ENCODE measurements around the gene MDN1.
"Not testable (repeated sequence)": the region's sequence is repeated elsewhere in the genome, so short reads cannot be mapped to it uniquely, and the experiment has no call there.

MDN1 gene

DNA sequence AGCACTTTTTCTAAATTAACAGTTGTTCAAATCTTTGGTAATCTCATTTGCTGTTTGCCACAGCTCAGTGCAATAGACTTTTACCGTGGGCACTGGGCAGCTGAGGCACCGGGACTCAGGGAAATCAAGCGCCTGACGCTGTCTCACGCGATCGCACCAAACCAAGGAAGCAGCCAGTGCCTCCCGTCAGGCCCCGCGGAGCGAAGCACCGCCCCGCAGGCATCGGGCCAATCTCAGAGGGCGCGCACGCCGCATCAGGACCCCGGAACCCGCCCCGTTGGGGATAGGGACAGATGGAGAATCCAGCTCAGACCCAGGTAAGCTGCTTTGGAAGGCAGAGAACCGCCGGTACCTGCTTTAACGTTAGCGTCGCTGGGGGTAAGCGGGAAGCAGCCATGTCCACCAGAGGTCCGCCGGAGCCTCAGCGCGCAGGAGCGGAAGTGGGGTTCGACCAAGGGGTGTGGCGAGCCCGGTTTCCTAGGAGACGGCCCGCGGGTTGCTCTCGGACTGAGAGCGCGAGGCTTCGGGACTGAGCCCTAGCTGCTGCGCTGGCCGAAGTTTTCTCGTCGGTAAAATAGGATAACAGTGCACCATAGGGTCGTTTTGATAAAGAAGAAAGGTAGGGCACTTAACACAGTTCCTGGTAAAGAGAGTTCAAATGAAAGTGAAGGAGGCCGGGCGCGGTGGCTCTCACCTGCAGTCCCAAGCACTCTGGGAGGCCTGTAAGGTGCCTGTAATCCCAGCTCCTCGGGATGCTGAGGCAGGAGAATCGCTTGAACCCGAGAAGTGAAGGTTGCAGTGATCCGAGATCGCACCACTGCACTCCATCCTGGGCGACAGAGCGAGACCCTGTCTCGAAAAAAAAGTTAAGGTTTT is 181.0 kb downstream of the MDN1 start, which contains the start of gene LYRM2:
Gene LYRM2 (minus strand): TSS at position 428 of the 876 bp plus-strand sequence. CDS start 31 bp downstream, at position 397.
- DNase-seq = peak; percentile 88 to 90 (median 88)
- Mint-ChIP-seq H3K36me3 (ENCODE audit: insufficient read depth) (peaks cover 46% of the 10 kb centered on the region), H3K27me3 (no peaks in the 10 kb centered on the region), H3K4me3 (peak within 1 kb of the TSS; percentile 85 to 91), H3K27ac (peak within 1 kb of the TSS; percentile 99), H3K9me3 (no peaks in the 10 kb centered on the region), H3K4me1 (ENCODE audit: low read depth in 2 of 2) (peaks cover 18% of the 10 kb centered on the region in 2 donors)
- ATAC-seq (replicated peaks) = peak; percentile 92

DNA sequence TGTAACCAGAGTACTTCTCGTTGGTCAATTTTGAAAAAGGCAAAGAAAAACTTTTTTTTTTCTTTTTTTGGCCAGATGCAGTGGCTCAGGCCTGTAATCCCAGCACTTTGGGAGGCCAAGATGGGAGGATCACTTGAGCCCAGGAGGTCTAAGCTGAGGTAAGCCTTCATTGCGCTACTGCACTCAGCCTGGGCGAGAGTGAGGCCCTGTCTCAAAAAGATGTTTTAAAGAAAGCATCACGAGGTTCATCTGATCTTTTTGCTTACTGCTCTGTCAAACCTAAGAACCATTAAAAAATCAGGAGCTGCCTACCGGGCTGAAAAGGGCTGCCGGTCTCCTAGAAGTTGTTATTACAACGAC is 181.7 kb downstream of the MDN1 start:
- DNase-seq (no peak), ATAC-seq (replicated peaks) (peak; percentile 0)
- peak overlapping the region; percentile 99 for H3K27ac Mint-ChIP-seq
- peak overlapping the region; percentile 85 to 91 for H3K4me3 Mint-ChIP-seq
- H3K4me1 Mint-ChIP-seq (ENCODE audit: low read depth in 2 of 2) = peaks cover 18% of the 10 kb centered on the region in 2 donors
- H3K27me3 Mint-ChIP-seq = no peaks in the 10 kb centered on the region
- H3K9me3 Mint-ChIP-seq = no peaks in the 10 kb centered on the region
- peaks cover 41% of the 10 kb centered on the region for H3K36me3 Mint-ChIP-seq (ENCODE audit: insufficient read depth)

- Mint-ChIP-seq H3K36me3 (ENCODE audit: insufficient read depth) (peaks cover 41% of the 10 kb centered on the region), H3K4me1 (ENCODE audit: low read depth in 2 of 2) (peaks cover 18% of the 10 kb centered on the region in 2 donors), H3K27ac (peak overlapping the region; percentile 68 to 72)
- ATAC-seq (replicated peaks); H3K4me3 Mint-ChIP-seq; H3K9me3 Mint-ChIP-seq; DNase-seq; H3K27me3 Mint-ChIP-seq: not testable (repeated sequence)
Measured at GRCh38 chr6:89636412-89636811, 183.2 kb downstream of the MDN1 start.

DNA sequence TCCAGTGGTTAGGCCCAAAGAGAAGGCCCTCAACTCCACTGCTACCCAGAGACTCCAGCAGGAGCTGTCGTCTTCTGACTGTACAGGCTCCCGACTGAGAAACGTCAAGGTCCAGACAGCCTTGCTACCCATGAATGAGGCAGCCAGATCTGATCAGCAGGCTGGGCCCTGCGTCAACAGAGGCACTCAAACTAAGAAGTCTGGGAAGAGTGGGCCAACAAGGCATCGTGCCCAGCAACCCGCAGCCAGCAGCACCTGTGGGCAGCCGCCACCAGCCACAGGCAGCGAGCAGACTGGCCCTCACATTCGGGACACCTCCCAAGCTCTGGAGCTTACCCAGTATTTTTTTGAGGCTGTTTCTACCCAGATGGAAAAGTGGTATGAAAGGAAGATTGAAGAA is 189.1 kb downstream of the MDN1 start:
- Mint-ChIP-seq H3K36me3 (ENCODE audit: insufficient read depth) (peaks cover 15% of the 10 kb centered on the region), H3K4me1 (ENCODE audit: low read depth in 2 of 2) (peaks cover 0 to 2% of the 10 kb centered on the region in 2 donors), H3K27me3 (no peaks in the 10 kb centered on the region), H3K27ac (no peak overlapping the region), H3K4me3 (no peak overlapping the region), H3K9me3 (no peaks in the 10 kb centered on the region)
- ATAC-seq (replicated peaks) (no peak), DNase-seq (no peak)

DNA sequence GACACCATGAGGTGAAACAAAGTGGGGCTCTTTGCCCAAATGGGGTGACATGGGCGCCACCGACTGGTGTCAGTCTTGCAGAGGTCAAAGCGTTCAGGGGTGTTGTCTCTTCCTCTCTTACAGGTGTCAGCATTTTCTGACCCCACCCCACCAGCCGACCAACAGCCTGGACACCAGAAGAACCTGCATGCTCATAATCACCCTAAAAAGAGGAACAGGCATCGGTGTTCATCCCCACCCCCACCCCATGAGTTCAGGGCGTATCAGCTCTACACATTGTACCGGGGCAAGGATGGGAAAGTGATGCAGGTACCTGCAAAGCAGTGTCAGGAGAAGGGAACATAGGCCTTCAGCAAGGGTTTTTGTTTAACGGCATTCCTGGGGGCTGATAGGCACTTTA is 195.8 kb downstream of the MDN1 start:
- H3K36me3 Mint-ChIP-seq (ENCODE audit: insufficient read depth) = peaks cover 9% of the 10 kb centered on the region
- H3K4me1 Mint-ChIP-seq (ENCODE audit: low read depth in 2 of 2) = no peaks in the 10 kb centered on the region
- ATAC-seq (replicated peaks) (no peak), DNase-seq (no peak)
- H3K27me3 Mint-ChIP-seq = no peaks in the 10 kb centered on the region
- no peak overlapping the region for H3K4me3 Mint-ChIP-seq
- H3K9me3 Mint-ChIP-seq = no peaks in the 10 kb centered on the region
- peak overlapping the region in 1 of 2 donors; percentile 72 for H3K27ac Mint-ChIP-seq

- H3K9me3 Mint-ChIP-seq = no peaks in the 10 kb centered on the region
- no peak overlapping the region for H3K27ac Mint-ChIP-seq
- peaks cover 3% of the 10 kb centered on the region for H3K36me3 Mint-ChIP-seq (ENCODE audit: insufficient read depth)
- DNase-seq (no peak), ATAC-seq (replicated peaks) (no peak)
- H3K4me3 Mint-ChIP-seq = no peak overlapping the region
- no peaks in the 10 kb centered on the region for H3K27me3 Mint-ChIP-seq
- H3K4me1 Mint-ChIP-seq (ENCODE audit: low read depth in 2 of 2) = no peaks in the 10 kb centered on the region
Measured at GRCh38 chr6:89619567-89619966, 200.0 kb downstream of the MDN1 start.

DNA sequence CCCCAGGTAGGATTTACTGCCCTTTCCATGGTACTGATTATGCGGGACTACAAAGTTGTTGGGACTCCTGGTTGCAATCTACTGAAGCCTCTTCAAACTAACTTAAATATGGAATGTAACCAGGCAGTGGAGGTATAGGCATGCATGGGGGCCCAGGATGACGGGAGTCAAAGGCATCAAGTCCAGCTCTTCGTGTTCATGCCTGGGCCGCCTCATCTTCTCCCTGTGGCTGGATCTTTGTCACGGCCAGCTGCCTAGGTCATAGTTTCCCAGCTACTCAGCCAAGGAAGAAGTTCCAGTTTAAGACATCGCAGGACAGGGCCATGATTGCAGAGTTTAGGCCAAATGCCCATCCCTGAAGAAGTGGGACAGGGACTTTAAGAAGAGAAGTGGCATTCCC is 201.6 kb downstream of the MDN1 start:
- Mint-ChIP-seq H3K4me1 (ENCODE audit: low read depth in 2 of 2) (no peaks in the 10 kb centered on the region), H3K4me3 (no peak overlapping the region), H3K27me3 (no peaks in the 10 kb centered on the region), H3K27ac (no peak overlapping the region), H3K9me3 (no peaks in the 10 kb centered on the region), H3K36me3 (ENCODE audit: insufficient read depth) (no peaks in the 10 kb centered on the region)
- ATAC-seq (replicated peaks) (no peak), DNase-seq (no peak)

- H3K4me1 Mint-ChIP-seq (ENCODE audit: low read depth in 2 of 2) = no peaks in the 10 kb centered on the region
- DNase-seq = no peak
- no peak overlapping the region for H3K27ac Mint-ChIP-seq
- H3K9me3 Mint-ChIP-seq = no peaks in the 10 kb centered on the region
- no peak overlapping the region for H3K4me3 Mint-ChIP-seq
- H3K27me3 Mint-ChIP-seq = no peaks in the 10 kb centered on the region
- no peaks in the 10 kb centered on the region for H3K36me3 Mint-ChIP-seq (ENCODE audit: insufficient read depth)
- ATAC-seq (replicated peaks) = no peak
Measured at GRCh38 chr6:89616531-89616930, 203.1 kb downstream of the MDN1 start.

DNA sequence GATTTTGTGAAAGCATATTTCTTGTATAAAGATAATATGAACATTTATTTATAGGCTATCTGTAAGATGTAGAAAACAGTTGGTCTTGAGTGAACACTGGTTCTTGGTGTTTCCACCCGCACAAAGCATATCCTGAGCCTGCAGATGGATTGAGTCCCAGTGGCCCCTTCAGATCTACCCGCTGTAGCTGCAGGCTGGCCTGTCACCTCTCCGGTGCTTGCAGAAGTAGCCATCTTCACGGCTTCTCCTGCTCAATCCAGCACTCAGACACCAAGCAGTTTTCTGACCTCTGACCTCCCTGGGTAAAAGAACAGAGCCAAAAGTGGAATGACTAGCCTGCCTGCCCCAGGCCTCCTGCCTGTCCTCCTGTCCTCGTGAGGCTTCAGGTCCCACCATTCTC is 203.7 kb downstream of the MDN1 start:
- Mint-ChIP-seq H3K4me1 (ENCODE audit: low read depth in 2 of 2) (no peaks in the 10 kb centered on the region), H3K4me3 (no peak overlapping the region), H3K36me3 (ENCODE audit: insufficient read depth) (no peaks in the 10 kb centered on the region), H3K27ac (no peak overlapping the region), H3K9me3 (no peaks in the 10 kb centered on the region), H3K27me3 (no peaks in the 10 kb centered on the region)
- DNase-seq = no peak
- no peak for ATAC-seq (replicated peaks)

DNA sequence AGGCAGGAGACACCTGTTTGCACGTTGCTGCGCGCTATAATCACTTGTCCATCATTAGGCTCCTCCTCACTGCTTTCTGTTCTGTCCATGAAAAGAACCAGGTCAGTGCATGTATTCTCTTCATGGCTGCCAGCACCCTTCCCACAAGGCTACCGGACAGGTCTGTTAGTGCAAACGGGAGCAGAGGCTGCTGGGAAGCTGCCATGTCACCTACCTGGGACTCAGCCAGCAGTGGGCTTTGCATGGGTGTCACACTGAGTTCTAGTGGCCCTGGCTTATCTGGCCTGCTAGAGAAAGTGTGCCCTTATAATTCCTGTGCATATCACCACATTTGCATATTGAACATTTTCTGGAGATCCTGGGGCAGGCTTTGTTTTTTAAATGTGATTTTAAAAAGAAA is 205.8 kb downstream of the MDN1 start:
- Mint-ChIP-seq H3K4me1 (ENCODE audit: low read depth in 2 of 2) (no peaks in the 10 kb centered on the region), H3K9me3 (no peaks in the 10 kb centered on the region), H3K27ac (no peak overlapping the region), H3K36me3 (ENCODE audit: insufficient read depth) (no peaks in the 10 kb centered on the region), H3K4me3 (no peak overlapping the region), H3K27me3 (no peaks in the 10 kb centered on the region)
- DNase-seq (no peak), ATAC-seq (replicated peaks) (no peak)

GRCh38 chr6:89612121-89612520 is 207.5 kb downstream of the MDN1 start:
- DNase-seq (no peak), ATAC-seq (replicated peaks) (no peak)
- no peak overlapping the region for H3K4me3 Mint-ChIP-seq
- peaks cover 2% of the 10 kb centered on the region for H3K36me3 Mint-ChIP-seq (ENCODE audit: insufficient read depth)
- no peaks in the 10 kb centered on the region for H3K4me1 Mint-ChIP-seq (ENCODE audit: low read depth in 2 of 2)
- H3K27me3 Mint-ChIP-seq = no peaks in the 10 kb centered on the region
- no peak overlapping the region for H3K27ac Mint-ChIP-seq
- H3K9me3 Mint-ChIP-seq = no peaks in the 10 kb centered on the region

DNA sequence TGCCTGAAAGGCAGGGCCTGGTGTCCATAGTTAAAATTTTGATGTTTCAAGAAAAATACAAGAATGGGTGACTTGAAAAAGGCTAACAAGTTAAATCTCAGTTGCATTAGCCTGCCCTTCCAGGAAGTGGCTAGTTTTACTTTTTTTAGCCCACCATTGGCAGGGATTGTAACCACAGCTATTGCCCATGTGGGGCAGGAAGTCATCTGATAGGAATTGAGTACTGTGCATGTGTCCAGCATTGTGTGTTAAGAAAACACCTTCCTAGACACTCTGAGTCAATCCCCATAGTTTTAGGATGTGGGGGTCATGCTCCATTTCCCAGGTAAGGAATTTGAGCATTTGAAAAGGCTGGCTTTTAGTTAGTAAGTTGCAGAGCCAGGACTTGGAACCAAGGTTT is 207.9 kb downstream of the MDN1 start:
- ATAC-seq (replicated peaks) (no peak), DNase-seq (no peak)
- Mint-ChIP-seq H3K27ac (no peak overlapping the region), H3K4me1 (ENCODE audit: low read depth in 2 of 2) (no peaks in the 10 kb centered on the region), H3K9me3 (no peaks in the 10 kb centered on the region), H3K36me3 (ENCODE audit: insufficient read depth) (peaks cover 2% of the 10 kb centered on the region), H3K27me3 (no peaks in the 10 kb centered on the region), H3K4me3 (no peak overlapping the region)

GRCh38 chr6:89610149-89610642 is 209.4 kb downstream of the MDN1 start:
- ATAC-seq (replicated peaks) = peak; percentile 92
- H3K9me3 Mint-ChIP-seq = no peaks in the 10 kb centered on the region

GRCh38 chr6:89605861-89606260 is 213.7 kb downstream of the MDN1 start:
- H3K27me3 Mint-ChIP-seq = no peaks in the 10 kb centered on the region
- no peak for DNase-seq
- no peaks in the 10 kb centered on the region for H3K4me1 Mint-ChIP-seq (ENCODE audit: low read depth in 2 of 2)
- no peak for ATAC-seq (replicated peaks)
- H3K27ac Mint-ChIP-seq = no peak overlapping the region
- peaks cover 2% of the 10 kb centered on the region for H3K36me3 Mint-ChIP-seq (ENCODE audit: insufficient read depth)
- no peak overlapping the region for H3K4me3 Mint-ChIP-seq
- H3K9me3 Mint-ChIP-seq = no peaks in the 10 kb centered on the region

More at GRCh38 chr6:89610149-89610642, 209.4 kb downstream of the MDN1 start:
- Mint-ChIP-seq H3K27ac (no peak overlapping the region), H3K36me3 (ENCODE audit: insufficient read depth) (peaks cover 2% of the 10 kb centered on the region), H3K4me1 (ENCODE audit: low read depth in 2 of 2) (no peaks in the 10 kb centered on the region), H3K4me3 (no peak overlapping the region), H3K27me3 (no peaks in the 10 kb centered on the region)
- peak; percentile 75 to 77 (median 76) for DNase-seq

All from effector memory CD8-positive, alpha-beta T cell (primary cell).